Right lobe of liver (tissue), 4 donors: Measurements from ENCODE around the gene IQSEC3.

ENCODE experiments used
- CTCF ChIP-seq, 4 donors: fragments of 200-600 bp in 3 of 4; fragments of 450-650 bp in 1 of 4; IDR thresholded peaks; one replicate each; pipeline versions ENCODE4 v1.5.1 to v1.8.0; 2016 to 2022; ENCODE audit warnings: antibody characterized with exemption in 4 of 4, mild to moderate bottlenecking in 2 of 4
- POLR2A ChIP-seq: fragments of 450-650 bp; IDR thresholded peaks from one replicate; pipeline ENCODE4 v1.6.1; 2017; ENCODE audit warnings: antibody characterized with exemption, mild to moderate bottlenecking
- donor health status: DM: no; HTN: no; CAD: no.
- donor health status: DM: no; HTN: no; CAD: no.
- donor health status: DM: no; HTN: yes; CAD: no.

DNA sequence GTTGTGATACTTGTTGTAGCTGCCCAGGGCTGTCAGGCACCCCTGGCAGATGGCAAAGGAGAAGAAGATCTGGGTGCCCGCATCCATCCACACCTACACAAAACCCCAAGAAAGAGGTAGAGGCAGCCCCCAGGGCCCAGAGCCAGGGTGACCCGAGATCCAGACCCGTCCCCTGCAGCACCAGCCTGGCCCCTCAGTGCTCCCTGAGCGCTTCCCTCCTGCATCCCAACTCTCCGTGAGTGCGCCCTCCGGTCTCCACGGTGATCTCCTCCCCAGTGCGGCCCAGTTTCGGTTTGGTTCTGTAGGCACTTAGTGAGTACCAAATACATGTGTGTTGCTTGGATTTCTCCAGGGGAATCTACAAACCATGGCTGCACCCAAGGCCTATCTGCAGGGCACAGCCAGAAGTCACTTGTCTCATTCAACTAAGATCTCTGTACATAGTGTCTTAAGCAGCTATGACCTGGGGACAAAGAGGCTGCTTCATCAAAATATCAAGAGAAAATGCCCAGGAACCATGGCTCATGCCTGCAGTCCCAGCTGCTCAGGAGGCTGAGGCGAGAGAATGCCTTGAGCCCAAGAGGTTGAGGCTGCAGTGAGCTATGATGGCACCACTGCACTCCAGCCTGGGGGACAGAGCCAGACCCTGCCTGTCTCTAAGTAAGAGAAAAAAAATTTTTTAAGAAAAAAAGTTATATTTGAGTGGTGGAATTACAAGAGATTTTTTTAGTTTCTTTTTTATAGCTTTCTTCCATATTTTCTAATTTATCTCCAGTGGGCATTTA lies 131.5 kb downstream of the IQSEC3 start:
- no peak for TF ChIP-seq CTCF (IDR thresholded peaks at IDR 0.05)
- no peak for TF ChIP-seq POLR2A
